Inferior parietal cortex (tissue), 1 donor: ENCODE results near the gene PTPN11.

ENCODE experiments used
- DNase-seq: peaks from one replicate; pipeline ENCODE4 v3.0.0-alpha.2; 2016; ENCODE audit errors: extremely low spot score

Gene PTPN11

GRCh38 chr12:112540021-112540420, 121.3 kb downstream of the PTPN11 start:
- no peak for DNase-seq

DNA sequence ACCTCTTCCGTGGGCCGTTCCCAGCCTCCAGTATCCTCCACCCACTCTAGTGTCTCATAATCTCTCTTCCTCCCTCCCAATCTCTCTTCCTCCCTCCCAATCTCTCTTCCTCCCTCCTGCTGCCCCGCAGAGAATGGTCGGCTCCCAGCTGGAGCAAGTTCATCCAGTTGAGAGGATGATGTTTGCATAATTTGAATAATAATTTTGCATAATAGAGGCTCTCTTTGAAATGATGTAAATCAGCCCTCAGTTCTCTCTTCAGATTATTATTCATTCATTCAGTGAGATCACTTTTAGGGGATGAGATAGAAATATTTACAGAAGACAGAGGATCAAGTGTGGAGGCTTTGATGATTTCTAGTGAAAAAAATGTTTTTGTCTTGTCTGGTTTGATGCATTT, 125.0 kb downstream of the PTPN11 start:
- DNase-seq = peak; percentile 13

GRCh38 chr12:112546339-112546738, 127.6 kb downstream of the PTPN11 start:
- no peak for DNase-seq

DNA sequence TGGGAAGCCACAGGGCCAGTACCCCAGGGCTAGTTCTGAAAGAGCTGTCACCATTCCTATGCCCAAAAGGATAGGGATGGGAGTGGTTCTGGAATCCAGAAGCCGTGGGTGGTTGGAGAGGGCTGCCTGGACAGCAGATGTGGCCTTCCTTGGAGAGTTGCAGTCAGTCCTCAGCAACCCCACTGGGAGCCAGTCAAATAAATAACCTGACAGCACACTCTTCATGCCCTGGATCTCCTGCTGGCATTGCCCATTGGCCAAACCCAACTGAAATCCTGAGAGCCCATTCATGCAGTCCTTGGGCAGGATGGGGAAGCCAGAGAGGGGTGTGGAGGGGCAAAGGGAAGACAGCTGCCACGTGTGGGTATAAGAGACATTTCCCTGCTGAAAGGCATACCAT, 128.2 kb downstream of the PTPN11 start:
- DNase-seq = no peak

DNA sequence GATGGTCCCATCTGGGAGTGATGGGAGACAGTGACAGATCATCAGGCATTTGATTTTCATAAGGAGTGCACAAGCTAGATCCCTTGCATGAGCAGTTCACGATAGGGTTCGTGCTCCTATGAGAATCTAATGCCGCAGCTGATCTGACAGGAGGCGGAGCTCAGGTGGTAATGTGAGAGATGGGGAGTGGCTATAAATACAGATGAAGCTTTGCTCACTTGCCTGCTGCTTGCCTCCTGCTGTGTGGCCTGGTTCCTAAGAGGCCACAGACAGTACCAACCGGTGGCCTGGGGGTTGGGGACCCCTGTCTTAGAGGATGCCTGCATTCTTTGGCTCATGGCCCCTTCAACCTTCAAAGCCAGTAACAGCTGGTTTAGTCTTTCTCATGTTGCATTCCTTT, 130.3 kb downstream of the PTPN11 start:
- DNase-seq = no peak

DNA sequence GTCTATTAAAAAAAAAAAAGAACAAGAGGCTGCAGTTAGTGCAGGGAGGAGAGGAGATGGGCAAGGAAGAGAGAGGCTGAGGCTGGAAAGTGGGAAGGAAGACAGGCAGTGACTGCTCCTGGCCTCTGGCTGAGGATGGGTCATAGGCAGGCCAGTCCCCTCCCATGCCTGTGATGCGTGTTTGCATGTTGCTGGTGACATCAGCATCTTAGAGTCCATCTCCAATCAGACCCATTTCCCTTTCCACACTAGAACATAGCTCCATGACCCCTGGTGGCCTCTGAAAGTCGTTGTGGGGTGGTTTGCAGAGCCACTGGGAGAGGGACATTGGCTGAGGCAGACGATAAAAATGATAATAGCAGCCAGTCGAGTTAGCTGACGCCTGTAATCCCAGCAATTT, 132.9 kb downstream of the PTPN11 start:
- DNase-seq = no peak

GRCh38 chr12:112555621-112556233, 137.0 kb downstream of the PTPN11 start:
- no peak for DNase-seq

DNA sequence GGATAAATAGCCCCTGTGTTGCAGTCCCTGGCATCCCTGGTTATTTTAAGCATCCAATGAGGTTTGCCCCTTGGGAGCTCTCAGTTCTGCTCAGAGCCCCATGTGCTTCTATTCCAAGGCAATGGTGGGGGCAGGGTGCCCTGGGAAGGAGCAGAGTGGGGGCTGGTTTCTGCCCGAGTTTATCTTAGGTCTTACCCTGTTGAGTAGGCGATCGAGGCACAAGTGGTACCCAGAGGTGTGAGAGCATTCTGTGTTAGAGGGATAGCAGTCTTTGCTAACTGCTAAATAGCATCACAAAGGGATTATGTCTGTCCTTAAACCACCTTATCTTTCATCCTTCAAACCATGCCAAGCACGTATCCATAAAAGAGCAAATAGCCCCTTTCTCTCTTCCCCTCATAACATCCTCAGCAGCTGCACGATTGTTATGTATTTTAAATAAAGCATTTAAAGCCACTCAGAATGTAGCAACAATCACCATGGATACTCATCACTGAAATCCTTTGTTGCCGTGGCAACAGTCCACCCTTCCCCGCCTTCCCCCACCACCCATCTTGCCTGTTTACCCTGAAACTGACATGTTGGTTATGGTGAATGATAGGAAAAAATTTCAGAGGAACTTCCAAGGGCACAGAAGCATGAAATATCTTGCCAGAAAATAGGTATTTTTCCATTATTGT, 139.3 kb downstream of the PTPN11 start:
- DNase-seq = peak; percentile 38
